ENCODE measurements around the gene EPC2.
"Not testable (repeated sequence)": the region's sequence is repeated elsewhere in the genome, so short reads cannot be mapped to it uniquely, and the experiment has no call there.

The EPC2 gene

GRCh38 chr2:148730085-148730484 is 85.5 kb downstream of the EPC2 start:
- no peak for DNase-seq

- no peak for DNase-seq
Measured at GRCh38 chr2:148737742-148738141, 93.2 kb downstream of the EPC2 start.

GRCh38 chr2:148739454-148740105 is 95.0 kb downstream of the EPC2 start:
- DNase-seq: no peak

- DNase-seq: no peak
Measured at GRCh38 chr2:148742373-148742772, 97.8 kb downstream of the EPC2 start.

GRCh38 chr2:148745151-148745851 is 100.8 kb downstream of the EPC2 start:
- no peak for DNase-seq

GRCh38 chr2:148746973-148747372 is 102.4 kb downstream of the EPC2 start:
- DNase-seq: no peak

- no peak for DNase-seq
Measured at GRCh38 chr2:148751907-148752306, 107.4 kb downstream of the EPC2 start.

- no peak for DNase-seq
Measured at GRCh38 chr2:148752977-148753376, 108.4 kb downstream of the EPC2 start.

- DNase-seq: no peak
Measured at GRCh38 chr2:148754864-148755263, 110.3 kb downstream of the EPC2 start.

GRCh38 chr2:148756292-148756975 is 111.9 kb downstream of the EPC2 start:
- DNase-seq: no peak

- no peak for DNase-seq
Measured at GRCh38 chr2:148764815-148765214, 120.3 kb downstream of the EPC2 start.

GRCh38 chr2:148770047-148770446 is 125.5 kb downstream of the EPC2 start:
- DNase-seq: no peak

- DNase-seq: no peak
Measured at GRCh38 chr2:148781544-148781943, 137.0 kb downstream of the EPC2 start.

GRCh38 chr2:148789059-148789458 is 144.5 kb downstream of the EPC2 start:
- DNase-seq: no peak

GRCh38 chr2:148790172-148790571 is 145.6 kb downstream of the EPC2 start:
- not testable (repeated sequence) for DNase-seq

GRCh38 chr2:148794558-148794957 is 150.0 kb downstream of the EPC2 start:
- no peak for DNase-seq

GRCh38 chr2:148796735-148797512 is 152.4 kb downstream of the EPC2 start:
- no peak for DNase-seq

GRCh38 chr2:148802448-148803220 is 158.1 kb downstream of the EPC2 start:
- DNase-seq: no peak

GRCh38 chr2:148810081-148810480 is 165.5 kb downstream of the EPC2 start:
- DNase-seq: no peak

GRCh38 chr2:148812306-148812705 is 167.8 kb downstream of the EPC2 start:
- DNase-seq: no peak

- DNase-seq: no peak
Measured at GRCh38 chr2:148813603-148814065, 169.1 kb downstream of the EPC2 start.

GRCh38 chr2:148814143-148814859 is 169.8 kb downstream of the EPC2 start:
- DNase-seq: no peak
